PFSK-1 (cell line): ENCODE data around the gene QDPR. TPM values are rescaled to one million over a fixed set of nuclear protein-coding genes. Genes with fewer than 3 reads are reported as not detected.
A peak's percentile ranks its signal among the peaks of the same experiment; 100 is the strongest.

Source experiments
- FOXP2 ChIP-seq: optimal IDR thresholded peaks from 2 replicates; pipeline ENCODE3; 2011; ENCODE audit warnings: borderline replicate concordance, control low read depth, inconsistent platforms; ENCODE audit not compliant: insufficient read depth; ENCODE audit errors: extremely low read length, extremely low read depth
- POLR2AphosphoS5 ChIP-seq: IDR thresholded peaks from 2 replicates; pipeline ENCODE4 v1.6.1; 2012; ENCODE audit warnings: low read depth, mild to moderate bottlenecking, control low read depth, low read length, moderate library complexity
- SIN3A ChIP-seq: IDR thresholded peaks from 2 replicates; pipeline ENCODE4 v1.6.1; 2012; ENCODE audit warnings: mild to moderate bottlenecking, low read length, moderate library complexity, borderline replicate concordance; ENCODE audit not compliant: insufficient read depth
- TAF1 ChIP-seq: IDR thresholded peaks from 2 replicates; pipeline ENCODE4 v1.6.1; 2012; ENCODE audit warnings: low read length, control low read depth, borderline replicate concordance; ENCODE audit not compliant: insufficient read depth
- polyA plus RNA-seq: library from polyadenylated mRNA; unstranded; fragments of >200 nt; gene quantifications from one replicate; pipeline ENCODE4 v1.2.1, GENCODE V29; 2012; ENCODE audit warnings: low read depth, missing spikeins; ENCODE audit not compliant: insufficient read length
- TF ChIP-seq, protein P1 (sequence below), 2 experiments: IDR thresholded peaks; 2 replicates each; pipeline versions ENCODE4 v1.6.1 to v1.8.0; 2011 to 2012; ENCODE audit warnings: low read depth in 2 of 2, low read length in 2 of 2, control low read depth in 1 of 2, inconsistent platforms in 1 of 2, mild to moderate bottlenecking in 1 of 2, moderate library complexity in 1 of 2; ENCODE audit not compliant: insufficient read depth in 1 of 2

QDPR gene
- polyA plus RNA-seq = 51.5 TPM

DNA sequence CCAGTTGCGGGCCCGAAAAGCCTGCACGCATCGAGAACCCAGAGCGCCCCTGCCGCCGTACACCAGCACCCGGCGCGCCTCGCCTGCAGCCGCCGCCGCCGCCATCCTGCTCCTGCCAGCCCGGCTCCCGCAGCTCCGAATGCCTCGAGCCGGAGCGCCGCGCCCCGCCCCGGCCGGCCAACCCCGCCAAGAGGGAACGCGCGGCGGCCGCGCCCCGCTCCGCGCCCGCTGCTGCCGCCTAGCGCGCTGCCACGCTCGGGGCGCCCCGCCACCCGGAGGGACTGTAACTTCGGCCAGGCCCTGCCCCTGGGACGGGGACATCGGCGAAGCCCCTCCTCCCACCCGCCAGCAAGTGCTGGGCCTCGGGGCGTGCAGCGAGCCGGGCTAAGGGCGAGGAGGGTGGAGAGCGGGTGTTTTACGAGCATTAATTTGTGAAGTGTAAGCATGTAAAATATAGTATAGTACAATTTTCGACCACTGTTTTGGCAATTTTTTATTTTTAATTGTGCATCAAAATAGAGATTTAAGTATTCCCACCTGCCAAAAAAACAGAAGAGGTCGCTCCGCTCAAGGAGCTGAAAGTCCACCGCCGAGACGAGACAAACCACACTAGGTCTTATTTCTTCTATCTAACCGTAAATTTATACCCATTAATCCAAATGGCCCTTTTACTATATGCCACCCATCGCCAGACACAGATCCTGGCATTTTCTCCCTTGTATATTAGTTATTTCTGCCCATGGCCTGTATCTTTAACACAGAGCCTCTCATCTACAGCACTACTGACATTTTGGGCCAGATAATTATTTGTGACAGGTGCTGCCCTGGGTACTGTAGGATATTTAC lies at the start of gene QDPR:
QDPR (minus strand) TSS at position 141 of the 846 bp plus-strand sequence; CDS start at position 105, 36 bp downstream.
- peak; percentile 77 for TF ChIP-seq FOXP2
- no peak for TF ChIP-seq SIN3A
- peak; percentile 64 for TF ChIP-seq POLR2AphosphoS5
- no peak for TF ChIP-seq TAF1
- TF ChIP-seq, protein P1, sequence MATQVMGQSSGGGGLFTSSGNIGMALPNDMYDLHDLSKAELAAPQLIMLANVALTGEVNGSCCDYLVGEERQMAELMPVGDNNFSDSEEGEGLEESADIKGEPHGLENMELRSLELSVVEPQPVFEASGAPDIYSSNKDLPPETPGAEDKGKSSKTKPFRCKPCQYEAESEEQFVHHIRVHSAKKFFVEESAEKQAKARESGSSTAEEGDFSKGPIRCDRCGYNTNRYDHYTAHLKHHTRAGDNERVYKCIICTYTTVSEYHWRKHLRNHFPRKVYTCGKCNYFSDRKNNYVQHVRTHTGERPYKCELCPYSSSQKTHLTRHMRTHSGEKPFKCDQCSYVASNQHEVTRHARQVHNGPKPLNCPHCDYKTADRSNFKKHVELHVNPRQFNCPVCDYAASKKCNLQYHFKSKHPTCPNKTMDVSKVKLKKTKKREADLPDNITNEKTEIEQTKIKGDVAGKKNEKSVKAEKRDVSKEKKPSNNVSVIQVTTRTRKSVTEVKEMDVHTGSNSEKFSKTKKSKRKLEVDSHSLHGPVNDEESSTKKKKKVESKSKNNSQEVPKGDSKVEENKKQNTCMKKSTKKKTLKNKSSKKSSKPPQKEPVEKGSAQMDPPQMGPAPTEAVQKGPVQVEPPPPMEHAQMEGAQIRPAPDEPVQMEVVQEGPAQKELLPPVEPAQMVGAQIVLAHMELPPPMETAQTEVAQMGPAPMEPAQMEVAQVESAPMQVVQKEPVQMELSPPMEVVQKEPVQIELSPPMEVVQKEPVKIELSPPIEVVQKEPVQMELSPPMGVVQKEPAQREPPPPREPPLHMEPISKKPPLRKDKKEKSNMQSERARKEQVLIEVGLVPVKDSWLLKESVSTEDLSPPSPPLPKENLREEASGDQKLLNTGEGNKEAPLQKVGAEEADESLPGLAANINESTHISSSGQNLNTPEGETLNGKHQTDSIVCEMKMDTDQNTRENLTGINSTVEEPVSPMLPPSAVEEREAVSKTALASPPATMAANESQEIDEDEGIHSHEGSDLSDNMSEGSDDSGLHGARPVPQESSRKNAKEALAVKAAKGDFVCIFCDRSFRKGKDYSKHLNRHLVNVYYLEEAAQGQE (IDR thresholded peaks at IDR 0.05; ENCODE audit: insufficient read depth in 1 of 2, low read depth in 2 of 2, low read length in 2 of 2) = 0 out of 4 replicates have a peak, but pooled peaks of 1 of the 2 experiments have one; percentile 9

DNA sequence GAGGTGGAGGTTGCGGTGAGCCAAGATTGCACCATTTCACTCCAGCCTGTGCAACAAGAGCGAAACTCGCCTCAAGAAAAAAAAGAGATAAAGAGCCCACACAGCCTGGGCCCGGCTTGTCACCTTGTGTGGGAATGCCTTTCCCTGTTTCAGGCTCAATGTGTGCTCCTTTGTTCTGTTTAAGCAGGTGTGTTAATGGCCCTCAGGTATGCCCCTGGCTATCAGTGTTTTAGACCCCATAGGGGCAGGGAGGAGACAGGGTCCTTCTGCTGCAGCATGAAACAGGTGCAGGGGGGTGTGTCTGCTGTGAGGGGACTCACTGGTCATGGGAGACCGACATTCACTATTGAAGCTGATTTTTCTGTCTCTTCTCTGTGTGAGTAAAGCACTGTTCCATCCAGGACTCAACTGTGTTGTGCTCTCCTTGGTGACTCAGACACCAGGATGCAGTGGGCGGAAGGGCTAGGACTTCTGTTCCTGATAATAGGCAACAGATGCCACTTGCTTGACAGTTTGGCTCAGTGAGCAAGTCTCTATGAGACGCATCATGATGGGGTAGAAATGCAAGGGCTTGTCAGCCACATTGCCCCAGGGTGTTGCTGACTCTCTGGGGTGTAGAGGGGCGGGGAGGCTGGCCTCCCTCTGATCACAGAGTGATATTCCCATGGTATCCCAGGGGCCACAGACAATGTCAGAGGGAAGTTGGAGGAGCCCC lies 49.5 kb upstream of the QDPR start:
- peak; percentile 82 for TF ChIP-seq FOXP2
- TF ChIP-seq, protein P1 (IDR thresholded peaks at IDR 0.05; ENCODE audit: insufficient read depth in 1 of 2, low read depth in 2 of 2, low read length in 2 of 2) = no peak

DNA sequence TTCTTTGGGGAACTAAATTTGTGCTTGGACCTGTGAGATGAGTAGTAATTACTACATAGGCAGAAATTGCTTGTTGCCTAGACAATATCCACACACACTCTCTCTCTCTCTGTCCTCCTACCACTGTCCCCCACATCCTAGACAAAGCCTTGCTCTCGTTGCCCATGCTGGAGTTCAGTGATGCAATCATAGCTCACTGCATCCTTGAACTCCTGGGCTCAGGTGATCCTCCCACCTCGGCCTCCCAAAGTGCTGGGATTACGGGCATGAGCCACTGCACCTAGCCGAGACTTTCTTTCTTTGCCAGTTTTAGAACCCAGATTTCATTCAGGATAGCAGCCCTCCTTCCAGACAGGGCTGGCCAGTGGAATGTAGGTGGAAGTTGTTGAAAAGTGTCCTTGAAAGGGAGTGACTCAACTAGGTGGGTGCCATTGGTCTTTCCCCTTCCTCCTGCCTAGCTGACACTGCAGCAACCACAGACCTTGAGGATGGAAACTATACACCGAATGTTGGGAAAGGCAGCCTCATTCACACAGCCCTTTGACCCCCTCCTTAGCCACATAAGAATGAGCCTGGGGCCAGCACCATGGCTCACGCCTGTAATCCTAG lies 48.3 kb upstream of the QDPR start:
- TF ChIP-seq, protein P1 (IDR thresholded peaks at IDR 0.05; ENCODE audit: insufficient read depth in 1 of 2, low read depth in 2 of 2, low read length in 2 of 2) = no peak
- TF ChIP-seq FOXP2 (no peak), TAF1 (no peak), SIN3A (no peak), POLR2AphosphoS5 (no peak)

DNA sequence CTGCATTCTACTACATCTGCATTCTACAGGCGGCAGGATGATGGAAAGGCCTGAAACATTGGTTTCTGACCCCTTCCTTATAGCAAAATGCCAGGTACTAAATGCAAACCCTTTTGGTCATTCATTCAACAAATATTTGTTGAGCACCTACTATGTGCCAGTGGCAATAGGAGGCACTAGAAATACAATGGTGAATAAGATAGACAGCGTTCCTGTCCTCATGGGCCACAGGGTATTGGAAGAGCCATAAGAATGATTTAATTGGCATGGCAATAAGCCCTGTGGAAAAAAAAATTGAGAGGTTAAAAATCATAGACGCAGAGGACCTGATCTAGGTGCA lies 47.8 kb upstream of the QDPR start:
- TF ChIP-seq TAF1 = no peak
- TF ChIP-seq POLR2AphosphoS5 = no peak

DNA sequence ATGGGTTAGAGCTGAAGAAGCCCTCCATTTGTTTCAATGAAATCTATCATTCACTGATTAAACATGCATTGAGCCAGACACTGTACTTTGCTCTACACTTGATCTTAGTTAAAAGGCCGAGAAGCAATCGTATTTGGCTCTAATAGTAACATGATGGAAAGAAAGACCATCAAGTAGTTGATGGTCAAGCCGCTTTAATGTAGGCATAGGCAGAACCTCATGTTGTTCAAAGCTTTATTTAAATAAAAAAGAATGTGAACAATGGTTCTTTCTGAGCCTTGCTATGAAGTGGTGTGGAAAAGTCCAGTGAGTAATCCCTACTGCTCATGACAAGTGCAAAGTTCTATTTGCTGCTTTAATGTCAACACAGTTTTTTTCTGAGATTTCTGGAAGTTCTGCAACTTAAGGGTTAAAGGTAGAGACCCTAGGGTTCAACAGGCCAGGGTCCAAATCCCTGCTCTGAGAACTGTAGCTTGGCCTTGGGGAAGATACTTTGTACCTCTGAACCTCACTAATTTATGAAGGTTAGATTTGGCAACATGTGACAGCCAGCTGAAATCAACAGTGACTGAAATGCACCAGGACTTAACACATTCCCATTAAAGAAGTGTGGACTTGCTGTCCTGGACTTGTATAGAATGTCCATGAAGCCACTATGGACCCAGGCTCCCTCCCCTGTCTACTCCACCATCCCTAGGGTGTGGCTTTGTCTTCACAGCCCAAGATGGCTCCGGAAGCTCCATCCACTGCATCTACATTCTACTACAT lies 47.2 kb upstream of the QDPR start:
- TF ChIP-seq, protein P1 (IDR thresholded peaks at IDR 0.05; ENCODE audit: insufficient read depth in 1 of 2, low read depth in 2 of 2, low read length in 2 of 2) = no peak
- no peak for TF ChIP-seq TAF1
- no peak for TF ChIP-seq FOXP2
- TF ChIP-seq SIN3A = no peak
- TF ChIP-seq POLR2AphosphoS5 = no peak
